ENCODE measurements around the gene PITRM1. TPM values are rescaled to one million over a fixed set of nuclear protein-coding genes. Genes with fewer than 3 reads are reported as not detected.

The PITRM1 gene
- total and polyA plus RNA-seq, 2 donors (not counting 3 experiments of a cell fraction or from before 2014, with no cell fraction given): 83.2 to 145 TPM

DNA sequence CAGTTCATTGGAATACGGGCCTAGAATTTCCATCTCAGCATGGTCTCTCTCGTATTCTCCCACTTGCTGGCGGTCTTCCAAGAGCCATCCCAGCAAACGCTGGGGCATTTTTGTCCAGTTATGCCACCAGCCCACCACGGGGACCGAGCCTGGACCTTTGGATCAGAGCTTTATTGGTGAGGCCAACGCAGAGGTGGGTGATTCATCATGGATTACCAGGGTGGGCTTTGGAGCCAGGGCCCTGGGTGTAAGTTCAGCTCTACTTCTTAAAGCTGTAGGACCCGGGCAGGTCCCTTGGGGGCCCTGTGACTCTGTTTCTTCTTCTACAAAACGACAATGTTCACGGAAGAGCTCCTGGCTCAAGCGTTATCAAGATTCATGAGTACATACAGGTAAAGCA is 22.7 kb upstream of the PITRM1 start:
- DNase-seq (ENCODE audit: low read depth, low spot score): no peak
- no peaks in the 10 kb centered on the region for H4K20me1 ChIP-seq (replicated peaks; ENCODE audit: control insufficient read depth, extremely low read depth, insufficient read depth, low read length)
- no peak overlapping the region for H3K9ac ChIP-seq (replicated peaks; ENCODE audit: extremely low read depth, insufficient read depth, low read length)
- FAIRE-seq: no peak
- no peaks in the 10 kb centered on the region for H3K79me2 ChIP-seq (ENCODE audit: control insufficient read depth, insufficient read depth, low read length)
- H3K4me2 ChIP-seq (ENCODE audit: insufficient read depth, low read length): no peak overlapping the region
- CTCF ChIA-PET: interaction anchor here (1.1 kb wide), 1 partner anchor 1461 kb away, joined by 3 read pairs; no protein-coding TSS in a partner anchor
- POLR2A ChIA-PET: no interaction called here
- BruUV-seq (replicated peaks): no TSS peak
- no peaks in the 10 kb centered on the region for H3K9me3 ChIP-seq (replicated peaks; ENCODE audit: control insufficient read depth, insufficient read depth, low read length)
- H3K27ac ChIP-seq (ENCODE audit: insufficient read depth, low read depth, low read length): no peak overlapping the region
- no peak overlapping the region for H2AFZ ChIP-seq (ENCODE audit: low read depth, low read length)
- TF ChIP-seq POLR2AphosphoS5 (IDR thresholded peaks at IDR 0.05; ENCODE audit: insufficient read depth, low read depth, low read length) (no peak), POLR2A (IDR thresholded peaks at IDR 0.05; ENCODE audit: low read depth, low read length) (no peak), MYC (IDR thresholded peaks at IDR 0.05; ENCODE audit: low read depth, low read length) (no peak), GATA2 (IDR thresholded peaks at IDR 0.05; ENCODE audit: insufficient read depth, insufficient read length, low read depth, low read length) (no peak), FOS (IDR thresholded peaks at IDR 0.05; ENCODE audit: borderline replicate concordance, insufficient read depth, low read length) (no peak), EZH2 (IDR thresholded peaks at IDR 0.05; ENCODE audit: borderline replicate concordance, low read depth, low read length, severe bottlenecking) (no peak), JUN (IDR thresholded peaks at IDR 0.05; ENCODE audit: borderline replicate concordance, insufficient read depth, insufficient read length, low read depth) (no peak)
- TF ChIP-seq, protein P1, sequence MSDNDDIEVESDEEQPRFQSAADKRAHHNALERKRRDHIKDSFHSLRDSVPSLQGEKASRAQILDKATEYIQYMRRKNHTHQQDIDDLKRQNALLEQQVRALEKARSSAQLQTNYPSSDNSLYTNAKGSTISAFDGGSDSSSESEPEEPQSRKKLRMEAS (IDR thresholded peaks at IDR 0.05; ENCODE audit: insufficient read depth, insufficient read length): no peak
- TF ChIP-seq, protein P2, sequence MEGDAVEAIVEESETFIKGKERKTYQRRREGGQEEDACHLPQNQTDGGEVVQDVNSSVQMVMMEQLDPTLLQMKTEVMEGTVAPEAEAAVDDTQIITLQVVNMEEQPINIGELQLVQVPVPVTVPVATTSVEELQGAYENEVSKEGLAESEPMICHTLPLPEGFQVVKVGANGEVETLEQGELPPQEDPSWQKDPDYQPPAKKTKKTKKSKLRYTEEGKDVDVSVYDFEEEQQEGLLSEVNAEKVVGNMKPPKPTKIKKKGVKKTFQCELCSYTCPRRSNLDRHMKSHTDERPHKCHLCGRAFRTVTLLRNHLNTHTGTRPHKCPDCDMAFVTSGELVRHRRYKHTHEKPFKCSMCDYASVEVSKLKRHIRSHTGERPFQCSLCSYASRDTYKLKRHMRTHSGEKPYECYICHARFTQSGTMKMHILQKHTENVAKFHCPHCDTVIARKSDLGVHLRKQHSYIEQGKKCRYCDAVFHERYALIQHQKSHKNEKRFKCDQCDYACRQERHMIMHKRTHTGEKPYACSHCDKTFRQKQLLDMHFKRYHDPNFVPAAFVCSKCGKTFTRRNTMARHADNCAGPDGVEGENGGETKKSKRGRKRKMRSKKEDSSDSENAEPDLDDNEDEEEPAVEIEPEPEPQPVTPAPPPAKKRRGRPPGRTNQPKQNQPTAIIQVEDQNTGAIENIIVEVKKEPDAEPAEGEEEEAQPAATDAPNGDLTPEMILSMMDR (IDR thresholded peaks at IDR 0.05; ENCODE audit: extremely low read depth in 1 of 2, insufficient read depth in 1 of 2, low read depth in 1 of 2, low read length in 2 of 2): no peak
- H3K4me1 ChIP-seq (ENCODE audit: control insufficient read depth, extremely low read depth, insufficient read depth, low read length): peaks cover 12% of the 10 kb centered on the region
- no peaks in the 10 kb centered on the region for H3K36me3 ChIP-seq (ENCODE audit: control insufficient read depth in 2 of 2, extremely low read depth in 1 of 2, insufficient read depth in 2 of 2, low read length in 2 of 2)
- intact Hi-C loops (cut with micrococcal nuclease) (loop anchor here (10.0 kb wide), 2 partner anchors 730 to 1160 kb away; no protein-coding TSS in a partner anchor), dilution Hi-C loops (cut with MboI; ENCODE audit: extremely low pct_ligation_motif_present, low sequenced_read_pairs) (no loop called here)
- no peaks in the 10 kb centered on the region for H3K9me1 ChIP-seq (replicated peaks; ENCODE audit: control insufficient read depth, extremely low read depth, insufficient read depth, low read length)
- no peak overlapping the region for H3K4me3 ChIP-seq (replicated peaks in 1 of 3; ENCODE audit: insufficient read depth in 1 of 3, low read depth in 1 of 3, low read length in 3 of 3)
- peaks cover 0 to 10% of the 10 kb centered on the region in 2 experiments for H3K27me3 ChIP-seq (ENCODE audit: control insufficient read depth in 2 of 2, insufficient read depth in 2 of 2, low read length in 2 of 2)

Data from endothelial cell of umbilical vein (primary cell).